Measurements from ENCODE around the gene PLPP6.

PLPP6 gene

GRCh38 chr9:4706971-4707622, 45.0 kb downstream of the PLPP6 start:
- FAIRE-seq = peak; percentile 53
- TF ChIP-seq CTCF (IDR thresholded peaks at IDR 0.05; ENCODE audit: insufficient read depth, missing control alignments) = no peak
- DNase-seq (ENCODE audit: insufficient read length, low spot score) = no peak

DNA sequence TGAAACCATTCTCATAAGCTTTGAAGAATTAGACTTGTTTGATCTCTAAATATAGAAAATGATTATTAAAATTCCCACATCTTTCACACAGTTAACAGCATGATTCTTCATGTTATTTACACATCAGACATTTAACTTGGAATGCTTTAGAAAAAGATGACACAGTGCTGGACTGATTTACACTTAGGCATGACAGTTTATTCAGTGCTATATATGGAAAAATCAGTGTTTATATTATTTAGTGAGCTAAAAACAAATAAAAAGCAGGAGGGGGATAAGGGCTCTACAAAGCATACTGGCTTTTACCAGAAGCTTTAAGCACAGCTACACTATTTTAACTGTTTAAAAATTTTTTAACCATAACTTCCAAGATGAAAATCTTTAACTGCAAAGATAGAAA, 47.3 kb downstream of the PLPP6 start:
- FAIRE-seq = no peak
- no peak for DNase-seq (ENCODE audit: insufficient read length, low spot score)
- no peak for TF ChIP-seq CTCF (IDR thresholded peaks at IDR 0.05; ENCODE audit: insufficient read depth, missing control alignments)

DNA sequence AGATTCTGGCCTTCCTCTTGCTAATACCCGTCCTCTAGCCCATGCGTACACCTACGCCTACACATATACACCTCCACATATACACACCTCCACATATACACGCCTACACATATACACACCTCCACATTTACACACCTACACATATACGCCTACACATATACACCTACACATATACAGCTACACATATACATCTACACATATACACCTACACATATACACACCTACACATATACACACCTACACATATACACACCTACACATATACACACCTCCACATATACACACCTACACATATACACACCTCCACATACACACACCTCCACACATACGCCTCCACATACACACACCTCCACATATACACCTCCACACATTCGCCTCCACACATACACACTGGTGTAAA, 51.8 kb downstream of the PLPP6 start:
- FAIRE-seq = peak; percentile 98
- no peak for DNase-seq (ENCODE audit: insufficient read length, low spot score)
- no peak for TF ChIP-seq CTCF (IDR thresholded peaks at IDR 0.05; ENCODE audit: insufficient read depth, missing control alignments)

DNA sequence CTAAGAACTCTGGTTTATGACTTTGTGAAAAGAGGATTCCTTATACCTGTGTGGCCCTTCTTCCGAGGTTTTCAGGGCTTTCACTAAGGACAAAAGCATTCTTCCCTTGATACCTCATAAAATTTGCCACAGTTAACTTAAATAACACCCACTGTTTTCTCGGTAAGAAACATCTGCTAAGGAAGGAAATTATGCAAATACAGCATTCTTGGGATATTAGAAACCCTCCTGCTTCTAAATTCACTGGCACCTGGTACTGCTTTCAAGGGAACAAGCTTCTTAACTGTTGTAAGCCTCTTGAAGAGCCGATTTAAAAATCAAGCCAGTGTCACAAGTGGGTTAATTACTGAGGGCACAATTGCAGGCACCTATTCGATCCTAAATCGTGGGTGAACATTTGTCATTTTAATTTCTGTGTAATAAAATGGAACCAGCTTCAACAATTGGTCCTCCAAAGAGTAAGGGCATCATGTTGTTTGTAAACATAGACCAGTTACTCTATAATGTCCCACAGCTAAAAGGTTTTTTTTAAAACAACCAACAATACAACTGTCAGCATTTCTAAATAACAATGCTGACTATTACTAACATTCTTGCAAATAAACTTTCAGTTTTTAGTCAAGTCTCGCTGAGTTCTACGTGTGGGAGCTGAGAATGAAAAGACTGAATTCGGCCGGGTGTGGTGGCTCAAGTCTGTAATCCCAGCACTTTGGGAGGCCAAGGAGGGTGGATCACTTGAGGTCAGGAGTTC, 52.3 kb downstream of the PLPP6 start:
- FAIRE-seq (peak; percentile 98), DNase-seq (ENCODE audit: insufficient read length, low spot score) (no peak)
- TF ChIP-seq CTCF (IDR thresholded peaks at IDR 0.05; ENCODE audit: insufficient read depth, missing control alignments) = no peak
